Stimulated activated CD8-positive, alpha-beta memory T cell treated with anti-CD3 and anti-CD28 coated beads, Interleukin-7, amount 100 ng/mL, for 4 hours (primary cell): ENCODE data around the gene CDAN1.
"Not testable (repeated sequence)": the region's sequence is repeated elsewhere in the genome, so short reads cannot be mapped to it uniquely, and the experiment has no call there.

ENCODE experiments used
- DNase-seq, 2 donors: peaks; one replicate each; pipeline ENCODE4 v3.0.0-alpha.2; 2020; ENCODE audit warnings: low read depth in 2 of 2

CDAN1 gene

GRCh38 chr15:42707068-42707467 lies 29.9 kb downstream of the CDAN1 start:
- no peak for DNase-seq

DNA sequence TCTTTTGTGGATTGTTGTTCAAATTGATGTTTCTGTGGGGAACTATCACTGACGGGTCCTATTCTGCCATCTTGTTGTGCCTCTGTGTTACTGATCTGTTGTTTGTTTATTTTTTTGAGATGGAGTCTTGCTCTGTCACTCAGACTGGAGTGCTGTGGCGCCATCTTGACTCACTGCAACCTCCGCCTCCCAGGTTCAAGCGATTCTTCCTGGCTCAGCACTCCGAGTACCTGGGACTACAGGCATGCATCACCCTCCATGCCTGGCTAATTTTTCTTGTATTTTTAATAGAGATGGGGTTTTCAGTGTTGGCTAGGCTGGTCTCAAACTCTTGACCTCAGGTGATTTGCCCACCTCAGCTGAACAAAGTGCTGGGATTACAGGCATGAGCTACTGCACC lies 31.6 kb downstream of the CDAN1 start:
- DNase-seq, result no peak

DNA sequence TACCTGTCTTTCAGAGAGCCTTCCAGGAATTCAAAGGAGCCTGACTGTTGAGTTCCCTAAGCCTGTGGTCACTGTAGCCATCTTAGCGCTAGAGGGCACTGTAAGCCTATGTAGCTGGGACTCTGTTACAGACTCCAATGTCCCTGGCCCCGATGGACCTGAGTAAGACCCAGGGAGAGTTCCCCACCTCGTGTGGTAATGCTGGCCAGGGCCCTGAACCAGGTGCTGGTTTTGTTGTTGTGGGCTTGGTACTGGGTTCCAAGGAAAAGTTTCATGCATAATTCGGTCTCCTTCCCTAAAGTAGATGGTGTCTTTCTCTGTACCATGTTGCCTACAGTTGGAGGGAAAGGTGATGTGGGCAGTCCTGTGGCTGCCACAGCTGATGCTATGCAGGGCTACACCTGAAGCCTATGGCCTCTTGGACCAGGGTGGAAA lies 32.4 kb downstream of the CDAN1 start:
- DNase-seq, result peak; percentile 15 to 36

GRCh38 chr15:42696626-42697025 lies 40.3 kb downstream of the CDAN1 start:
- no peak for DNase-seq

DNA sequence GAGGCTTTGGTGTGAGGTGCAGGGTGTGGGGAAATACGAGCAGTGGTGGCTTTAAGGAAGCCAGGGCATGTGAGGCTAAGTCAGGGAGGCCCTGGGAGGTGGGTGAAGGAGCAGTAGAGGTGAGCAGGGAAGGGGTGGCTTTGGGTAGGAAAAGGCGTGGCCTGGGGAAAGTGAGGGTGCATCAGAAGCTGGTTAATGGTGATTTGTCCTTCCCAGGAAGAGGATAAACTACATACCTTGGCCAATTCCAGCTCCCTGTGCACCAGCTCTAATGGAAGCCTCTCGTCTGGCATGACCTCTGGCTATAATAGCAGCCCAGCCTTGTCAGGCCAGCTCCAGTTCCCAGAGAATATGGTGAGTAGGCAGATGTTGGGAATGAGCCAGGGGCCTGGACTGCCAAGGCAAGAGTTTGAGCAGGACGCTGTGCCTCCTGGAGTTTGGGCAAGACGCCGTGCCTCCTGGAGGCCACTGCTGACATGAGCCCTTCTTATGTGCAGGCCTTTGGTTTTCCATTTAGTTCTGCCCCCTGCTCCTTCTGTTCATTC lies 41.3 kb downstream of the CDAN1 start:
- DNase-seq, result no peak

DNA sequence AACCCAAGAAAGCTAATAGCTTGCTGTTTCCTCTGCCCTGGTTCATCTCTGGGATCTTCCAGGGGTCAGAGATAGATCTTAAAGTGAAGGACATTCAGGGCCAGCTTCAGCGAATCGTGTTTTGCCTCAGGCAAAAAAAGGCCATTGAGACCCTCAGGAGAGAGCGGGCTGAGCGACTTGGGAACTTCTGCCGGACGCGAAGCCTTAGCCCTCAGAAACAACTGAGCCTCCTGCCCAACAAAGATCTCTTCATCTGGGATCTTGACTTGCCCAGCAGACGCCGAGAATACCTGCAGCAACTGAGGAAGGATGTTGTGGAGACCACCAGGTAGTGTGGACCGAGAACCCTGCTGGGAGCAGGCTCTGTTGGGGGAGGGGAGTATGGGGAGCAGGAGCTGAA lies 42.5 kb downstream of the CDAN1 start:
- no peak for DNase-seq

DNA sequence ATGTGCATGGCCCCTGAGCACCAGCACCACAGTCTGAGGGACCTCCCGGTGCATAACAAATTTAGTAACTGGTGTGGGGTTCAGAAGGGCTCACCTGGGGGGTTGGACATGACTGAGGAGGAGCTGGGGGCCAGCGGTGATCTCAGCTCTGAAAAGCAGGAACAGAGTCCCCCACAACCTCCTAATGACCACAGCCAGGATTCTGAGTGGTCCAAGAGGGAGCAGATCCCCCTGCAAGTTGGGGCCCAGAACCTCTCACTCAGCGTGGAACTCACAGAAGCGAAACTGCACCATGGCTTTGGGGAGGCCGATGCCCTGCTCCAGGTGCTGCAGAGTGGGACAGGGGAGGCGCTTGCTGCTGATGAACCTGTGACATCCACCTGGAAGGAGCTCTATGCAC lies 43.0 kb downstream of the CDAN1 start:
- no peak for DNase-seq

DNA sequence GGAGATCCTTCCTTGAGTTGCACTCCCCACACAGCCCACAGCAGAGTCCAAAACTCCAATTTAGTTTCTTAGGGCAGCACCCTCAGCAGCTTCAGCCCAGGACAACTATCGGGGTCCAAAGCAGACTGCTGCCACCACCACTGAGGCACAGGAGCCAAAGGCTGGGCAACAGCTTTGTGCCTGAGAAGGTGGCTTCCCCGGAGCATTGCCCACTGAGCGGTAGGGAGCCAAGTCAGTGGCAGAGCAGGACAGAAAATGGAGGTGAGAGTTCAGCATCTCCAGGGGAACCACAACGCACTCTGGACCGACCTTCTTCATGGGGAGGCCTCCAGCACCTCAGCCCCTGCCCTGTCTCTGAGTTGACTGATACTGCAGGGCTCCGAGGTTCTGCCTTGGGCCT lies 43.4 kb downstream of the CDAN1 start:
- no peak for DNase-seq

DNA sequence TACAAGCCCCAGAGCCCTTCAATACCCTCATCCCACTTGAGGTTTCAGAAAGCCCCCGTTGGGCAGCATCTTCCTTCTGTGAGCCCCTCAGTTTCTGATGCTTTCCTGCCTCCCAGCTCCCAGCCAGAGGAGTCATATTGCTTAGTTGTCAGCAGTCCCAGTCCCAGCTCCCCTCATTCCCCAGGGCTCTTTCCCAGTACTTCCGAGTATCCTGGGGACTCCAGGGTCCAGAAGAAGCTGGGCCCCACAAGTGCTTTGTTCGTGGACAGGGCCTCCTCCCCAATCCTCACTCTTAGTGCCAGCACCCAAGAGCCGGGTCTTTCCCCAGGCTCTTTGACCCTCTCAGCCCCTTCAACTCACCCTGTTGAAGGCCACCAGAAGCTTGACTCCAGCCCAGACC lies 43.9 kb downstream of the CDAN1 start:
- DNase-seq, result no peak

DNA sequence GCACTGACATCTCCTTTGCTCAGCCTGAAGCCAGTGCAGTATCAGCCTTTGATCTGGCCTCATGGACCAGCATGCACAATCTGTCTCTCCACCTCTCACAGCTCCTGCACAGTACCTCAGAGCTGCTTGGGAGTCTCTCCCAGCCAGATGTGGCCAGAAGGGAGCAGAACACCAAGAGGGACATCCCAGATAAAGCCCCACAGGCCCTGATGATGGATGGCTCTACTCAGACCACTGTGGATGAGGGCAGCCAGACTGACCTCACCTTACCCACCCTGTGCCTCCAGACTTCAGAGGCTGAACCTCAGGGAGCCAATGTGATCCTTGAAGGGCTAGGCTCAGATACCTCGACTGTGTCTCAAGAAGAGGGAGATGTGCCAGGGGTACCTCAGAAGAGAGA lies 44.4 kb downstream of the CDAN1 start:
- DNase-seq, result no peak

DNA sequence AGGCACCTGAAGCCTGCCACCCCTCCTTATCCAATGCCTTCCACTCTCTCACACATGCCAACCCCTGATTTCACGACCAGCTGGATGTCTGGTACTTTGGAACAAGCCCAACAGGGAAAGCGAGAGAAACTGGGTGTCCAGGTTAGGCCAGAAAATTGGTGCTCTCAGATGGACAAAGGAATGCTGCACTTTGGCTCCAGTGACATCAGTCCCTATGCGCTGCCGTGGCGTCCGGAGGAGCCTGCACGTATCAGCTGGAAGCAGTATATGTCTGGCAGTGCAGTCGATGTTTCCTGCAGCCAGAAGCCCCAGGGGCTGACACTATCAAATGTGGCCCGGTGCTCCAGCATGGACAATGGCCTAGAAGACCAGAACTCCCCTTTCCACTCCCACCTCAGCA lies 45.2 kb downstream of the CDAN1 start:
- no peak for DNase-seq

GRCh38 chr15:42691308-42691707 lies 45.6 kb downstream of the CDAN1 start:
- DNase-seq, result no peak

DNA sequence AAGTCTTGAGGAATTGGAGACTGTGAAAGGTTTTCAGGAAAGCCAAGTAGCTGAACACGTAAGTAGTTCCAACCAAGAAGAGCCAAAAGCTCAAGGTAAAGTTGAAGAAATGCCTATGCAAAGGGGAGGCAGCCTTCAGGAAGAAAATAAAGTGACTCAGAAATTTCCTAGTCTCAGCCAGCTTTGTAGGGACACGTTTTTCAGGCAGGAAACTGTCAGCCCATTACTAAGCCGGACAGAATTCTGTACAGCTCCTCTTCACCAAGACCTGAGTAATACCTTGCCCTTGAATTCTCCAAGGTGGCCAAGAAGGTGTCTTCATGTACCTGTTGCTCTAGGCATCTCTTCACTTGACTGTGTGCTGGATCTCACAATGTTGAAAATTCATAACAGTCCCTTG lies 48.6 kb downstream of the CDAN1 start:
- DNase-seq, result no peak

DNA sequence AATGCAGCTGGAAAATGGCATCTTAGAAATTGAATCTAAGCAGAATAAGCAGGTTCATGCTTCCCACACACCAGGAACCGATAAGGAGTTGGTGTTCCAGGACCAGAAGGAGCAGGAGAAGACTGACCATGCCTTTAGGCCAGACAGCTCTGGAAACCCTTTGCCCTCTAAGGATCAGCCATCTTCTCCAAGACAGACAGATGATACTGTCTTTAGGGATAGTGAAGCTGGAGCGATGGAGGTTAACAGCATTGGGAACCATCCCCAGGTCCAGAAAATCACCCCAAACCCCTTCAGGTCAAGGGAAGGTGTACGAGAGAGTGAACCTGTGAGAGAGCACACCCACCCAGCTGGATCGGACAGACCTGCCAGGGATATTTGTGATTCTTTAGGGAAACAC lies 49.2 kb downstream of the CDAN1 start:
- DNase-seq, result no peak

GRCh38 chr15:42686281-42686680 lies 50.6 kb downstream of the CDAN1 start:
- no peak for DNase-seq

GRCh38 chr15:42681119-42681518 lies 55.8 kb downstream of the CDAN1 start:
- DNase-seq, result no peak

- DNase-seq, result not testable (repeated sequence)
Measured at GRCh38 chr15:42680142-42680482, 56.8 kb downstream of the CDAN1 start.

- DNase-seq, result no peak
Measured at GRCh38 chr15:42679285-42680141, 57.4 kb downstream of the CDAN1 start.

GRCh38 chr15:42675021-42675420 lies 61.9 kb downstream of the CDAN1 start:
- no peak for DNase-seq

DNA sequence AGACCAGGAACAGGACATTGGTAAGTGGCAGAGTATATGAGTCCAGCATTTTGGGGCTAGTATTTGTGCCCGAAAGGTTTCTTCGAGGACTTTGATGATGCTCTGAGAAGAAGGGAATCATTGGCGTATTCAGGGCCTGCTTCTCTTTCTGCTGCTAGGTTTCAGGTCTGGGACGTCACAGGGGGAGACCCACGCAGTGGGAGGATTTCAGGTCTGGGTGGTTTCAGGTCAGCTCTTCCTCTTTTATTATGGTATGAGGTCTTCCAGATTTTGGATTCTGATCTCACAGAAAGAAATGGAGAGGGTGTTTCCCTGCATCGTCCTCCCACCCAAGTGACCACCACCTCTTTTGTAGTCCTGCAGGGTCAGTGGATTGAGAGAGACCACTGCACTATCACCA lies 62.5 kb downstream of the CDAN1 start:
- DNase-seq, result no peak
